NCI-H187 treated with DMSO at 0.1 percent for 48 hours (cell line): ENCODE measurements around the gene NKIRAS1.
"Not testable (repeated sequence)": the region's sequence is repeated elsewhere in the genome, so short reads cannot be mapped to it uniquely, and the experiment has no call there.

ENCODE experiments used
- DNase-seq: peaks from one replicate; lab custom pipeline; 2025; lab: John Stamatoyannopoulos, UW

NKIRAS1 gene

DNA sequence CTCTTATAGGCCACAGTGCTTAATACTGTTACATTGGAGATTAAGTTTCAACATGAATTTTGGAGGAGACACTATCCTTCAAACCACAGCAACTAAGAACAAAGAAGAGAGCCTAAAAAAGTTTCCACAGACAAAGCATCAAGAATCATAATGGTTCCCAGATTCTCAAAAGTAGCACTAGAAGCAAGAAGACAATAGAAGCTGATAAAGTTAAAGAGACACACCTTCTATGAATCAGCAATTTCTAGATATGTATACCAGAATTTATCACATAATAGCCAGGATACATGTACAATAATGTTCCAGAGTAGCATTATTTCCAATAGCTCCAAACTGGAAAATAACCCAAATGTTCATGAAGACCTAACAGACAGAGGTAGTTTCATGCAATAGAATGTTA is 12.2 kb downstream of the NKIRAS1 start:
- DNase-seq = no peak

DNA sequence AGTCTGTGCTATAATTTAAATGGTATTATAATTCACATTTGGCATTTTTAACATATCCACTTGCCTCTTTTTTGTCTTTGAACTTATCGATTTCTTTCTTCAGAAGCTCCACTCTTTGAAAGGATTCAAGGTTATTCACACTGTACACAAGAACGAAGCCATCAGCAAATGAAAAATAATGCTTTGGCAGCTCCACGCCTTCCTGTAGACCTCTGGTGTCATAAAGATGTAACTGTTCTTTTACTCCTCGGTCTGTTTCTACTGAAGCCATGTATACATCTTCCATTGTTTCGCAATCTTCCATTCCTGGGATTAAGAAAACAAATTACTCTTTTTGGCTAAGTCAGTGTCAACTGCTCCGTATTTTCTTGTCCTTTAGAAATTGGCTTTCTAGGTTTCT is 16.0 kb downstream of the NKIRAS1 start:
- no peak for DNase-seq

DNA sequence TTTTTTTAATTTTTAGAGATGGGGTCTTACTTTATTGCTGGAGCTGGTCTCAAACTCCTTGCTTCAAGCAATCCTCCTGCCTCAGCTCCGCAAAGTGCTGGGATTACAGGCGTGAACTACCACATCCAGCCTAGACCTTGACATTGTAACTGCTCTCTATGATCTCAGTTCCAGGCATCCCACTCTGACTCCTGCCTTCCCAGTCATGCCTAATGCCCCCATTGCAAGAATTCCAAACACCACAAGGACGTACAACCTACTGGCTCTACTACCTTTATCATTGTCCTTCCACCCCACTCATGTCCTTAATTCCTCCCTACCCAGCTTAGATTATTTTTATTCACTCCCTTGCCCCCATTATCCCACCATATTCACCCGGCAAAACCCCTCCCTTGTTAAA is 21.6 kb downstream of the NKIRAS1 start:
- DNase-seq = no peak

DNA sequence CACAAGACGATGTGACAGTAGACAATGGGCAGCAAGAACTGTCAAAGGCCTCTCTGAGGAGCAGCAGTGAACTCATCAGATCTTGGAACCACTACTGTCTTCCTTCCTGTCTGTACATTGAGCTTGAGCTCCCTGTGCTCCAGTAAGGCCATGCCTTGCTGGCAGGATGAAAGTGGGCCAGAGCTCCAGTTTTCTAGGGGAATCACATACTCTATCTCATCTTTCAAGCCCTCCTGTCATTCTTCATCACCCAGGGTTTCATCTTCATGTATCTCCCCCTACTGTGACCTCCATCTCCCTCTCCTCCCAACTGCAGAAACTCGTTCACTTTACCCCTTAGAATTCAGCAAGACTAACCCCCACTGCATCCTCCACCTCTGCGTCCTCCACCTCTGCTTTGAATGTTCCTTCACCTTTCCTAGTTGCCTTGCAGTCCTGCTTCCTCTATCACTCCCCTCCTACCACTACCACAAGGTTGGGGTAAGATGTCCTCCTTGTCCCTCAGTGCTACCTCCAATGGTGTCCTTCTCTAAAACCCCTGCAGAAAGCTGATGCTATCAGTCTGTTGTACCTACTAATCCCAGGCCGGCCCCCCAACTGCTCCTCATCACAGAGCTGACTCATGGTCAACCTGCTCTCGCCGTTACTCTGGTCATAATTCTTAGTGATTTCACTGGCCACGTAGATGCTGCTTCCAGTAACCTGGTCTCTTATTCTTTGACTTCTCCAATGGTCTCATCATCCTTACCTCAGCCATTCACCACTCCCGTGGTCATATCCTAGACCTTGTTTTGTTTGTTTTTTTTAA is 22.3 kb downstream of the NKIRAS1 start:
- no peak for DNase-seq

DNA sequence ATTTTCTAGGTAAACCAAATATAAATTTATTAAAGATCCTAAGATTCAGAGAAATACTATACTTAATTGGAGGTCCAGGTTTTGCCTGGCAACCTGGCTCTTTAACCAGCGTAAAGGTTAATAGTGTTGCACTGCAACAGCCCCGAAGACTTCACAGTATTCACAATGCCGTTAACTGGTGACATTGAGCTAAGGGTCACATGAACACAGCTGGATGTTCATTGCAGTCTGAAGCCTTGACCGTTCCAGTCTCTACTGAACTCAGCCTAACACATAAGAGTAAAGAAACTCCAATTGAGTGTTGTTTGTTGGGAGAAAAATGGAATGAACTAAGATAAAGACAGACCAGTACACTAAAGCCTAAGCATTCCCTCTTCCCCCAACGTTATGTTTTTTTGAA is 26.8 kb downstream of the NKIRAS1 start:
- DNase-seq = no peak

DNA sequence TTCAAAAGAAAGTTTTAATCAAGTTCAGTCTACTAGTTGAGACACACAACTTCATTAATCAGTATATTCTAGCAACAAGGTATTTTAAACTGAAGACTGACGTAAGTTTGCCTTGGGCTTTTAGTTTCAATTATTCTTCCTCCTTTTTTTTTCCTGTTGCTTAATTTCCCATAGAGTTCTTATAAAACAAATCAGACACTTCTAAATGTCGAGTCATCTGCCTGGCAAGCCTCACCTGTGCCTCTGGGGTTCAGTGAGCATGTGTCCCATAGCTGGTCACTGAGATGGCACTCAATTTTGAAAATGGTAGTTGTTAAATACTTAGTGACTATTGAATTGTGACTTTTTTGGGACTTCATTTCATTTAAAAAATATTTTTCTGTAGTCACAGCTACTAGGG is 27.4 kb downstream of the NKIRAS1 start:
- DNase-seq = no peak

DNA sequence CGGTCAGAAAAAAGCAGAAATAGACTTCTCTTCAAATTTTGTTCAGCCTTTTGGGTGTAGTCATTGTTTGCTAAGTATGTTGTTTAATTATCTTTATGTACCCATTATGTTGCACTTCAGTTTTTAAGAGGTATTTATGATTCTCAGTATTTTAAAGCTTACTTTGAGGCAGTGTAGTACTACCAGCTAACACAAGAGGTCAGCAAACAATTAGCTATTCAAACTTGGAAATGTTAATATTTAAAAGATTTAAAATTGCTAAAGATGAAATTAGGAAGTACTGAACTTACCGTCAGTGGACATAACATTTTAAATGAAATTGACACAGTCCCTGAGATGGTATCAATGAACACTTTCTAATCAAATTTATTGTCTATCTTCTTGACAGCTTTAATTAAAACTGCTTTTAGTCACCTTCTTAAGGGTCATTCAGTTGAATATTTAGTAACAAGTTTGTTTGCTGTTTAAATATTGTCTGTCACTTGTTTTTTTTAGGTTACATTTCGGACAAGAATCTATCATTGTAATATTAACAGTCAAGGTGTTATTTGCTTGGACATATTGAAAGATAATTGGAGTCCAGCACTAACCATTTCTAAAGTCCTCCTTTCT is 28.1 kb downstream of the NKIRAS1 start:
- no peak for DNase-seq

DNA sequence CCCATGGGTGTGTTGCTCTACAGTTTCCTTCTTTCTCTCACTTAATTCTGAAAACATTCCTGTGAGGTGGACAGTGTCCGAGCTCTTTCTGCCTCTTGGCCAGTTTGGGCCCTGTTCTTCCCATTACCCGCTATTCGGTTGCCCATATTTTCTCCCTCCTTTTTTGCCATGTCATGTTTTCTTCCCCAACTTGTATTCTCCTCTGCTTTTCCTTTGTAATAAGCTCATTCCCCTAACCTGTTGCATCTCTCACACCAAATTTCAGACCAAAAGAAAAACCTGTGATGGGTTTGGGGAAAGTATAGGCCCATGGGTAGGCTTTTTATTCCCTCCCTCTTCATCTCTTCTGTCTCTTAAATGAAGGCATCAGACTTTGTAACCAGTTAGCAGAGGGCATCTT is 30.5 kb downstream of the NKIRAS1 start:
- DNase-seq = no peak

DNA sequence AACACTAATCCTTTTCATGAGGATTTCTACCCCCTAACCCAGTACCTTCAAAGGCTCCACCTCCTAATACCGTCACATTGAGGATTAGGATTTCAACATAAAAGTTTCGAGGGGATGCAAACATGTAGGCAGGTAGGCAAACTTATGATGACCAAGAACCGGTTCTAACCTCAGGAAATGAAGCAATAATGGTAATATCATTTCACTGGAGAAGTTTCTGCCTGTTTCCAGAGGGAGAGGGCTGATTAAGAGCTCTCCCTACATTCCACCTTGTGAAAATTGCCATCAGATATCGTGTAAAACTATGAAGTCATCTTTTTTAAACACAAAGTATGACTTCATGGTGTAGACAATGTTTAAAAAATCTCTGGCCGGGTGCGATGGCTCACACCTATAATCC is 31.6 kb downstream of the NKIRAS1 start:
- no peak for DNase-seq

DNA sequence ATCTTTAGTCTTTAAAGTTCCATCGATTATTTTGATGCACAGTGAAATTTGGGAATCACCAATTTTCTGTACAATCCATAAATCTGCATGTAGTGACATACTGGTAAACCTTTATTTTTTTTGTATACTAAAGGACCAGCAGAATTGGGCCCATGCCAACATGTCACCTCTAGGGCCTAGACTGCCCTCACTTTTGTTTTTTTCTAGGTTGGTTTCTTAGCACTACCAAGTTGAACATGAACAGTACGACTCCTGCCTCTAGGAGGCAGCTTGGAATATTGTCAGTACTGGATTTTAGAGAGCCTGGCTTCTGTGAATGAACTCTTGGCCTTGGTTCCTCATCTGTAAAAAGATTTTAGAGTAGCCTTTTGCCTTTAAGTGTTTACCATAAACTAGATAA is 32.3 kb downstream of the NKIRAS1 start:
- no peak for DNase-seq

DNA sequence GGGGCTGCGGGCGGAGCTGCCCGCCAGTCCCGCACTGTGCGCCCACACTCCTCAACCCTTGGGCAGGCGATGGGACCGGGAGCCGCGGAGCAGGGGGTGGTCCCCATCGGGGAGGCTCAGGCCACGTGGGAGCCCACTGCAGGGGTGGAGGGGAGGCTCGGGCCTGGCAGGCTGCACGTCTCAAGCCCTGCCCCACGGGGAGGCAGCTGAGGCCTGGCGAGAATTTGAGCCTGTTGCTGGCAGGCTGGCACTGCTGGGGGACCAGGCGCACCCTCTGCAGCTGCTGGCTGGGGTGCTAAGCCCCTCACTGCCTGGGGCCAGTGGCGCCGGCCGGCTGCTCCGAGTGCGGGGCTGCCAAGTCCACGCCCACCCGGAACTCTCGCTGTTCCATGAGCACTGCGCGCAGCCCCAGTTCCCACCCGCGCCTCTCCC is 34.3 kb downstream of the NKIRAS1 start:
- DNase-seq = no peak

DNA sequence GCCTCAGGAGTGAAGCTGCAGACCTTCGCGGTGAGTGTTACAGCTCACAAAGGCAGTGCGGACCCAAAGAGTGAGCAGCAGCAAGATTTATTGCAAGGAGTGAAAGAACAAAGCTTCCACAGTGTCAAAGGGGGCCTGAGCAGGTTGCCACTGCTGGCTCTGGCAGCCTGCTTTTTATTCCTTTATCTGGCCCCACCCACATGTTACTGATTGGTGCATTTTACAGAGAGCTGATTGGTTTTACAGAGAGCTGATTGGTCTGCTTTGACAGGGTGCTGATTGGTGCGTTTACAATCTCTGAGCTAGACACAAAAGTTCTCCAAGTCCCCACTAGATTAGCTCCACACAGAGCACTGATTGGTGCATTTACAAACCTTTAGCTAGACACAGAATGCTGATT is 34.8 kb downstream of the NKIRAS1 start:
- DNase-seq = not testable (repeated sequence)

DNA sequence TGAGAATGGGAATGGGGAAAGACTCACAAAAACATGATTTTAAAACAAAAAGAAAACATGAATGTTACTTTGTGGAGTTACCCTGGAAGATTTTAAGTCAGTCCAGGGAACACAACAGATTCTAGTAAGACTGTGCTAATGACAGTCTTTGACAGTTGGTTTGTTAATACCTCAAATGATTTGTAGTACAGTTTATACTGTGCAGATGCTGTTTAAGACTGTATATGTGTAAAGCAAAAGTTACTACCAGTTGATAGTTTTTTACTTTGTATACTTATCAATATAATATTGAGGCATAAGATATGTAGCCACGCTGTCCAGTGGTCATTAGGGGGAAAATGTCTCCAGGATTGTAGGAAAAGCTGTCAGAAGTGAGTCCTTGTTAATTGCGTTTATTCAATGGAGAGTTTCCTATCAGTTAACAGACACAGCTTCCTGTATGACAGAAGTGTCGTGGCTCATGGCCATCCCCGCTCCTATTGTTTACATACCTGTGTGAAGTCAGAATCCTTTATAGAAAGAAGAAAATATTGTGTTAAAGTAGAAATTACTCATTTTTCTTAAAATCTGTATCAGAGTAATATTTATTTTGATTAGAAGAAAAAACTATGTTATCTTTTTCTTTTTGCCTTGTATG is 36.0 kb downstream of the NKIRAS1 start:
- no peak for DNase-seq

DNA sequence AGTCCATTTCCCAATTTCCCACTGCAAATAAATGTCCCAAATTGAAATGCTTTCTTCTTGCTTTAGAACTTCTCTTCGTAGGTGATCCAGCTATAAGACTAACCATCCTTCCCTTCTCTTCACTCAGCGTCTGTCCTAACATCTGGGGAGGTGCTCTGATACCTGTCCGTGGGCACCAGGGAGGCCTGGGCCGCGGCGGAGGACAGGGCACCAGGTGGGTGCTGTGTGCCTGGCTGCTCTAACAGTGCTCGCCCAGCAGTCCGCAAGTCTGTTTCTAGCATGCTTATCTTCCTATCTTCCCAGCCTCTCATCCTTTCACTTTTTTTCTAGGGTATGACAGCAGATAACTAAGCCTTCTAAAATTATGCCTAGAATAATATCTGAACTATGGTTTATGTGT is 37.3 kb downstream of the NKIRAS1 start:
- no peak for DNase-seq

DNA sequence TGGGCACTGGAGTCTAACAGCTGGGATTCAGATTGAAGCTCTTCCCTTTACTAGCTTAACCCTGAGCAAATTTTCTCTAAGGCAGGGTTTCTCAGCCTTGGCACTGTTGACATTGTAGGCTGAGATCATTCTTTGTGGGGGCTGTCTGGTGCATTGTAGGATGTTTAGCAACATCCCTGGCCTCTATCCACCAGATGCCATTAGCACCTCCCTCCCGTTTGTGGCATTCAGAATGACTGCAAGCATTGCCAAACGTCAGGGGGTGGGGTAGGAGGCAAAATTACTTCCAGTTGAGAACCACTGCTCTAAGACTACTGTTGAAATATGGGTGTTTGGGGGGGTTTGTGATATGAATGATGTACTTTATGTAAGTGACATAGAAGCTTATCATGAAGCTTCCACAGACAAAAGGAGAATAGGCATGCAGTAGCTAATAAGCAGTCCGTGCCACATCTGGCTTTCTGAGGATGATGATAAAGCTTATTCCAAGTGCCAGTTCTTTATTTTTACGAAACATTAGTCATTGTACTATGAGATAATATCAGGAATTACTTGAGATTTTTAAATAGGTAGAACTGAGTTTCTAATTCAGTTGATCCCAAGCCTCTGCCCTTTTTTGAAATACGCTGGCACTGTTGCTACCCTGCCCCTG is 39.3 kb downstream of the NKIRAS1 start:
- no peak for DNase-seq

DNA sequence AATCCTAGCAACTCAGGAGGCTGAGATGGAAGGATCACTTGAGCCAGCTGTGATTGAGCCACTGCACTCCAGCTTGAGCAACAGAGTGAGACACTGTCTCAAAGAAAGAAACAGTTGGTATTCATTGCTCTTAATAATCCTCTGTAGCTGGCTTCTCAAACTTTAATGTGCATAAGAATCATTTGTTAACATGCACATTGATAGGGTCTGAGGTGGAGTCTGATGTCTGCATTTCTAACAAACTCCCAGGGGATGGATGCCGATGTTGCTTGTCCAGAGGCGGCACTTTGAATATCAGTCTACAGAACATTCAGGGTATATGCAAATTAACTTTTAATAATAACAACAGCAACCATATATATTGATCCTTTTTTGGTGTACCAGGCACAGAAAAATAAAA is 39.9 kb downstream of the NKIRAS1 start:
- no peak for DNase-seq

DNA sequence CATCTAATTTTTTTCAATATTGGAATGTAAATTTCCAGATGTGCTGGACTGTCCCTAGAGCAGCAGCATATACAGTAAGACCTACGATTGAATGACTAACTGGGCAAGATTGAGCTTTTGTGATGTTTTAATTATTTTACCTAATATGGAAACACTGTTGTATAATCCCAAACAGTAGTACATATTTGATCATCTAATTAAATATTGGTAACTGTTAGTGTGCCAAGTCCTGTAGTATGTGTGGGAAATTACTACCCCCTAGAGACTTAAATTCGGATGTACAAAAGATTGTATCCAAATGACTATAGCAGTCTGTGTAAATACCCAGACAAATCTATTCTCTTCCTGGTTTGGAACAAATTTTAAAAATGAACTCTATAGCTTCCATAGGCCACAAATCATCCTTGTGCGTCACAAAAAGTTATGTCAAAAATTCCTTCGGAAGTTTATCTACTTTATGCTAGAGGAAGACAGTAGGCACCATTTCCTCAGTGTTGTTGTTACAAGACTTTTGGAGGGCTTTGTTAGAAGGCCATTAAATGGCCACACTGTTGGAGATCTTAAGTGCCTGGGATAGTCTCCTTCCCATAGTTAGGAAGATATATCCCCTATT is 41.6 kb downstream of the NKIRAS1 start:
- no peak for DNase-seq

DNA sequence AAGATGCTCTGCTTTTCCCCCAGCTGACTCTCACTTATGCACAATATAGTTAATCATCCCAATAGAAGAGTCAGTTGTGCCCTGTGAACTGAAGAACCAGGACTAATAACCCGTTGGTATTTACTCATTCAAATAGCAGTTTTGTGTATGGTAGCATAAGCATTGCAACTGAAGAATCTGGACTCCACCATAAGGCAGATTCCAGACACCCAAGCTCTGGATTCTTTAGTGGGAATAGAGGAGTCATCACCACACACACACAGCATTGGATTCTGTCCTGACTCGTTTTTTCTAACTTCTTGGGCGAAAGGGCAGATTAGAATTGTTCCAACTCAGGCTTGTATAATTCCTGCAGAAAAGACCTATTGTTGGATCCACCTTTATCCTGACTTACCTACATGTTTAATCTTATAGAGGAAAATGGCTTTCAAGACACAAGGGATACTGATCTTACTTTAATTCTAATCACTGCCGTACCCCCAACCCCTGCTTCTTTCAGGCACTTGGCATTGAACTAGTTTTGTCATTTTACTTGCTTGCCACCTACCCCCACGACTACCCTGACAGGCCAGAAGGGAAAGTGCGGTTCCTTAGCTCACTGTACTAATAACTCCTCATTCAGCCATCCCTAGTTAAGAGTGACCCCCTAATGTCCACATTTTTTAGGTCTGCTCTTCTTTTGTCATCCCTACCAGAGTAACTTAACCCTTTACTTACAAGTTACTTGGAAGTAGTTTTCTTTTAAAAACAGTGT is 42.3 kb downstream of the NKIRAS1 start:
- DNase-seq = no peak

DNA sequence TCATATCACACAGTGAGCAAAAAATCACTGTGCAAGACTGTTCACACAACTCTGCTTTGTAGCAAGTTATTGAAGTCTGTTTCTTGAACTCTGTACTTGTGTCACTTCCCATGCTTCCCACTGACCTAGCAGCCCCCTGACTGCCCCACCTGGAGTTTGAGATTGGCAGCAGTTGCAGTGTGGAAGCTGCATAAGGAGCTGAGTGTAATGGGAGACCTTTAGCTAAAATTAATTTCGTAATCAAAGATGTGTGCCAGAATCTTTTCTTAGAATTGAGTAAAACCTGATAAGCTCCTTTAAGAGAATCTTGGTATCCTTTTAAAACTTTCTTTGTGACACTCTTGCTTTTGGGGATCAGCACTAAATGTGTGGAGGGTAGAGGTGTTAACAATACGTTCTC is 42.8 kb downstream of the NKIRAS1 start:
- DNase-seq = no peak

DNA sequence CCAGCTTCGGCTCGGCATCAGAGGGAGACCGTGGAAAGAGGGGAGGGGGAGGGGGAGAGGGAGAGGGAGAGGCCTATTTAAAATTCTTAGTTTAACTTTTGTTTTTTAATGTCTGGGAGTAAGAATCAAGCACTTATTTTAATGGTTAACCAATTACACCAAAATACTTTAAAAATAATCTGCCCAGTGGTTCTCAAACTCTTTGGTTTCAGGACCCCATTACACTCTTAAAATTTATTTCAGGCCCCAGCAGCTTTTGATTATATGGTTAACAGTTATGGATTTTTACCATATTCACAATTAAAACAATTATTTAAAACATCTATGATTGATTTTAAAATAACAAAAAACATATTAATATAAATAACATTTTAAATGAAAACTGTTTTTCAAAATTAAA is 44.5 kb downstream of the NKIRAS1 start:
- no peak for DNase-seq

DNA sequence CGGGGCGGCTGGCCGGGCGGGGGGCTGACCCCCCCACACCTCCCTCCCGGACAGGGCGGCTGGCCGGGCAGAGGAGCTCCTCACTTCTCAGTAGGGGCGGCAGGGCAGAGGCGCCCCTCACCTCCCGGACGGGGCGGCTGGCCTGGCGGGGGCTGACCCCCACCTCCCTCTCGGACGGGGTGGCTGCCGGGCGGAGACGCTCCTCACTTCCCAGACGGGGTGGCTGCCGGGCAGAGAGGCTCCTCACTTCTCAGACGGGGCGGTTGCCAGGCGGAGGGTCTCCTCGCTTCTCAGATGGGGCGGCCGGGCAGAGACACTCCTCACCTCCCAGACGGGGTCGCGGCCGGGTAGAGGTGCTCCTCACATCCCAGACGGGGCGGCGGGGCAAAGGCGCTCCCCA is 45.4 kb downstream of the NKIRAS1 start:
- DNase-seq = not testable (repeated sequence)

DNA sequence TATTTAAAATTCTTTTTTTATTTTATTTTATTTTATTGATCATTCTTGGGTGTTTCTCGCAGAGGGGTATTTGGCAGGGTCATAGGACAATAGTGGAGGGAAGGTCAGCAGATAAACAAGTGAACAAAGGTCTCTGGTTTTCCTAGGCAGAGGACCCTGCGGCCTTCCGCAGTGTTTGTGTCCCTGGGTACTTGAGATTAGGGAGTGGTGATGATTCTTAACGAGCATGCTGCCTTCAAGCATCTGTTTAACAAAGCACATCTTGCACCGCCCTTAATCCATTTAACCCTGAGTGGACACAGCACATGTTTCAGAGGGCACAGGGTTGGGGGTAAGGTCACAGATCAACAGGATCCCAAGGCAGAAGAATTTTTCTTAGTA is 46.1 kb downstream of the NKIRAS1 start:
- DNase-seq = not testable (repeated sequence)
